NCI-H526 treated with DMSO at 0.1 percent for 48 hours (cell line): ENCODE results near the gene PRAMEF5.
"Not testable (repeated sequence)": the region's sequence is repeated elsewhere in the genome, so short reads cannot be mapped to it uniquely, and the experiment has no call there.

Source experiments
- DNase-seq: peaks from one replicate; lab custom pipeline; 2025; lab: John Stamatoyannopoulos, UW

The PRAMEF5 gene

DNA sequence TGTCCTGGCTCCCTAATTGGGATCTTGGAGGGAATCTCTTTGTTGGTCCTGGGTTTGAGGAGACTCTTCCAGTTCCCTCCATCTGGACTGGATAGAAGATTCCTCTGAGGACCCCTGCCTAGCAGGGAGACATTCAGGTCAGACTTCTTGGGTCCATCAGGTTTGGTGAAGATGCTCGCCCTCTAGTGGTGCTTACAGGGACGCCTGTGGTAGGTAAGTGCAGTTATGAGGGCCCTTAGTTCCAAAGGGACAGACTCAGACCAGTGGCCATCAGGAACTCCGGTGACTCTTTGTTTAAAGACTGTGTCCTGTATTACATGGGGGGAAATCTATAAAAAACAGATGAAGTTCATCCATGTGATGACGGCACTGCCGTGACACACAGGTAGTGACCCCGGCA is 23.0 kb downstream of the PRAMEF5 start:
- not testable (repeated sequence) for DNase-seq

DNA sequence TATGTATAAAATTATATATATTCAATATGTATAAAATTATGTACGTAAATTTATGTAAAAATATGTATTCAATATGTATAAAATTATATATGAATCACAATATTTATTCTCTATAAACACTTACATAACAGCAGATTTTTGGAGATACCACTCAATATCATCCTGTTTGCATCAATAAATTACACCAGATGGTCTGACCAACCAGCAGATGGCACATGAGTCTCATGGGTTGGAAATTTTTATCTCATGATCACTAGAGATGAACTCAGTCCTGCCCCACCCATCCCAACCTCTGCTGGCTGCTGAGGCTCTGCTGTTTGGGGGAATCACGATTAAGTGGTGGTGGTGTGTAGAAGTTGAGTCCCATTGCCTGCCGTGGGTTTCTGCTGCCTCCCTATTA is 25.6 kb downstream of the PRAMEF5 start:
- not testable (repeated sequence) for DNase-seq

DNA sequence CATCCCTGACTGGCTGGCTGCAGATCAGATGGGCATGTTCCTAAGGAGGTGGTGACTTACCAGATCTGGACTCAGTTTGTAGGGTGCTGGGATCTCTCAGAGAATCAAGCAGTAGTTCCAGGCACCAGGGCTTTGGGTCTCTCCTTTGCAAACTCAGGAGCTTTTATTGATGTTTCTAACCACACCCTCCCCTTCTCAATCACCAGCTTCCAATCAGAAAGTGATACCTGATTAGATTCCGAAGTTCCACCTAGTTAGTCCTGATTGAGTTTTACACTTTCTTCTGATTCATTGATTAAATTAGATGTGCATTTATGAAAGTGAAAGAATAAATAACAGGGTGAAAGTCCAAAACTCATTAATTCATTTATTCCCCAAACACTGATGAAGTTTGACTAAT is 31.0 kb downstream of the PRAMEF5 start, which contains the start of gene PRAMEF8:
Gene PRAMEF8, minus strand, starts transcription at position 101 of the 400 bp plus-strand sequence. CDS start 1,046 bp downstream, outside the sequence.
- not testable (repeated sequence) for DNase-seq

DNA sequence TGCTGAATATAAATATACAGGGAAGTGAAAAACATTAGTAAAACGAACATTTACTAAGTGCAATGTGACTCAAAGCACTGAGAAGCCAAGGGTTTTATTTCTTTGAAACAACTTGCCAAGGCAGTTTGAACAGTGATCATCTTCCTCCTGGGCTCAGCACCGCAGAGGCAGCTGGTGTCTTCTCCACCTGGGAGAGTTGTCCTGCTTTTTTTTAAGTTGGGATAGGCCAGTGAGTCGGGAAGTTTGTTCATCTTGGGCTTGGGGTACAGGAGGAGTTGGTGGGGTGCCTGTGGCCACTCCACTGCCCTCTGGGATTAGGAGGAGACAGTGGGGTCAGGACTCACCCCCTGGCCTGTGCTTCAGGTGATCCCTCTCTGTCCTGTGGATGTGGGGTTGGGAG is 35.0 kb downstream of the PRAMEF5 start:
- DNase-seq, result not testable (repeated sequence)

DNA sequence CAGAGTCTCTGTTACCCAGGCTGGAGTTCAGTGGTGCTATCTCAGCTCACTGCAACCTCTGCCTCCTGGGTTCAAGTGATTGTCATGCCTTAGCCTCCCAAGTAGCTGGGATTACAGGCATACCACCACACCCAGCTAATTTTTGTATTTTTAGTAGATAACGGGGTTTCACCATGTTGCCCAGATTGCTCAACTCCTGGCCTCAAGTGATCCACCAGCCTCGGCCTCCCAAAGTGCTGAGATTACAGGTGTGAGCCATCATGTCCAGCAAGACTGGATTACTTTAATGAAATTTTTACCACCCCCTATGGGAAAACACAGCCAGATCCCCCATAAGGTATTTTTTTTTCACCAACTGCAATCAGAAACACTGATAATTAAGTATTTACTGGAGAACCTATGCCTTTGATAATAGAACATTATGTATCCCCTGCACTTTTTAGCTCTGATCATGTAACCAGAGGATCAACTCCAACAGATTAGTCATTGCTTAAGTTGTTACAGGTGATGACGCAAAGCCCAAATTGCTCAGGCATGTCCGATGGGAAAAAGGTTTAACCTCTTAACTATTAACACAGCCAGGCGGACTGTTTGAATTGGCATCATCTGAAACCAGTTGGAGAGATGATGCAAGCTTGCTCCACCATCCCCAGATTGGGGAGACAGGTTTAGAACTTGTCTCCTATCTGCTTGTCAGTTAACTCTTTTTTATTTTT is 43.4 kb downstream of the PRAMEF5 start:
- not testable (repeated sequence) for DNase-seq

DNA sequence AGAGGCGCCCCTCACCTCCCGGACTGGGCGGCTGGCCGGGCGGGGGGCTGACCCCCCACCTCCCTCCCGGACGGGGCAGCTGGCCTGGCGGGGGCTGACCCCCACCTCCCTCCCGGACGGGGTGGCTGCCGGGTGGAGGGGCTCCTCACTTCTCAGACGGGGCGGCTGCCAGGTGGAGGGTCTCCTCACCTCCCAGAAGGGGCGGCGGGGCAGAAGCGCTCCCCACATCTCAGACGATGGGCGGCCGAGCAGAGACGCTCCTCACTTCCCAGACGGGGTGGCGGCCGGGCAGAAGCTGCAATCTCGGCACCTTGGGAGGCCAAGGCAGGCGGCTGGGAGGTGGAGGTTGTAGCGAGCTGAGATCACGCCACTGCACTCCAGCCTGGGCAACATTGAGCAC is 44.7 kb downstream of the PRAMEF5 start:
- not testable (repeated sequence) for DNase-seq

DNA sequence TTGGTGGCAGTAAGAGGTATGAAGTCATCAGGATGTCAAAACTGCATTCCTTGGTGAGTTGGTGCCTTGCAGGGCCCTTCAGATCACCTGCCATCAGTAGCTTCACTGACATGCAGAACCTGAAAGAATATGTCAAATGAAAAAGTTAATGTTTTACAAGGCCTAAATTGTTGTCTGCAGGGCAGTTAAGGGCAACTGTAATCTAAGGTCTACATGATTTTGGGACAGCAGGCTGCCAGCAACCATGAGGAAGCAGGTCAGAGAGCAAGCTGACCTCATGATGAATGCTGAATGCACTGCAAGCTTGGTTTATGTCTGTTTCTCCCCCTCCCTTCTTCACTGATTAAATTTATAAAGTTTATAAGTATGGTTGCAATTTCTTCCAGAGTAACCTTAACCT is 48.2 kb downstream of the PRAMEF5 start:
- not testable (repeated sequence) for DNase-seq

DNA sequence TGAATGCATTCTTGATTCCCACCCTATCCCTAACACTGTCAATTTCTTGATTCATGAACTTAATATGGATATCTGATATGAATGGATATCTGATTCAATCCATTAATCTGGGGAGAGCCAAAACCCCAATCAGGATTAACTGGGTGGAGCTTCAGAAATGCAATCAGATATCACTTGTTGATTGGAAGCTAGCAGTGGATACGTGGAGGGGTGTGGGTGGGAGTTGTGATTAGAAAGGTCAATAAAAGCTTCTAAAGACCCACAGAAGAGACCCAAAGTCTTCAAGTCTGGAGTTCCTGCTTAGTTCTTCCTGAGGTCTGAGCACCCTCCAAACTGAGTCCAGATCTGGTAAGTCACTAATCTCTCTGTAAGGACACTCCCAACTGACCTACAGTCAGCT is 49.2 kb downstream of the PRAMEF5 start, which contains the start of gene PRAMEF33:
Gene PRAMEF33, plus strand, starts transcription at position 301 of the 400 bp plus-strand sequence. CDS start 2,416 bp downstream, outside the sequence.
- DNase-seq, result not testable (repeated sequence)
